Measurements from ENCODE around the gene PDE10A.

DNA sequence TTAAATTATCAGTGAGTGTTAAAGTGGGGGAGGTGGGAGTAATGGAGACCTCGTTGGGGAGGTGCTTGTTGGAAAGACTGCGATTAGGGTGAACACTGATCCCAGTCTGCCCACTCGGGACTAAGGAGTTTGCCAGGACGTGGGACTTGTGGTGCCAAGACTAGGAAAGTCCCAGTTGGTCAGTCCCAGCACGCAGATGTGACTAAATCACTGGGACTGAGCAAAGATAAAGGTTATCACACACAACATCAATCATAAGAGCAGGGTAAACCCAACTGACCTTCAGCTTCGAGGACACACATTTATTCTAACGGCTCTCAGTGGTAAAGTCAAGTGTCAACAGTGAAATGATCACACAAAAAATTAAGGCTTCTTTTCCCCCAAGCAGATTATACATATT, 45.5 kb downstream of the PDE10A start:
- TF ChIP-seq MAX (IDR thresholded peaks at IDR 0.05) (no peak), CBX5 (IDR thresholded peaks at IDR 0.05; ENCODE audit: low read depth, low read length) (no peak), BRCA1 (IDR thresholded peaks at IDR 0.05; ENCODE audit: low read depth, low read length) (no peak), SP1 (IDR thresholded peaks at IDR 0.05; ENCODE audit: low read depth, low read length) (no peak), KDM5A (IDR thresholded peaks at IDR 0.05; ENCODE audit: low read length) (no peak), EGR1 (IDR thresholded peaks at IDR 0.05; ENCODE audit: borderline replicate concordance, low read depth, low read length) (no peak)
- TF ChIP-seq, protein P1, sequence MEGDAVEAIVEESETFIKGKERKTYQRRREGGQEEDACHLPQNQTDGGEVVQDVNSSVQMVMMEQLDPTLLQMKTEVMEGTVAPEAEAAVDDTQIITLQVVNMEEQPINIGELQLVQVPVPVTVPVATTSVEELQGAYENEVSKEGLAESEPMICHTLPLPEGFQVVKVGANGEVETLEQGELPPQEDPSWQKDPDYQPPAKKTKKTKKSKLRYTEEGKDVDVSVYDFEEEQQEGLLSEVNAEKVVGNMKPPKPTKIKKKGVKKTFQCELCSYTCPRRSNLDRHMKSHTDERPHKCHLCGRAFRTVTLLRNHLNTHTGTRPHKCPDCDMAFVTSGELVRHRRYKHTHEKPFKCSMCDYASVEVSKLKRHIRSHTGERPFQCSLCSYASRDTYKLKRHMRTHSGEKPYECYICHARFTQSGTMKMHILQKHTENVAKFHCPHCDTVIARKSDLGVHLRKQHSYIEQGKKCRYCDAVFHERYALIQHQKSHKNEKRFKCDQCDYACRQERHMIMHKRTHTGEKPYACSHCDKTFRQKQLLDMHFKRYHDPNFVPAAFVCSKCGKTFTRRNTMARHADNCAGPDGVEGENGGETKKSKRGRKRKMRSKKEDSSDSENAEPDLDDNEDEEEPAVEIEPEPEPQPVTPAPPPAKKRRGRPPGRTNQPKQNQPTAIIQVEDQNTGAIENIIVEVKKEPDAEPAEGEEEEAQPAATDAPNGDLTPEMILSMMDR (IDR thresholded peaks at IDR 0.05; ENCODE audit: control extremely low read depth in 1 of 3, insufficient read depth in 1 of 3, low read depth in 1 of 3, low read length in 3 of 3) = no peak
